Heart left ventricle (tissue), 16 donors: ENCODE results near the gene FLT3LG. TPM values are rescaled to one million over a fixed set of nuclear protein-coding genes. Genes with fewer than 3 reads are reported as not detected.

Experiments
- ATAC-seq, 4 donors: fragments of 200-7000 bp; cut with Tn5 transposase; one replicate each; pipeline ENCODE4 v1.9.1; 2020 to 2022; ENCODE audit warnings: moderate library complexity in 4 of 4, mild to moderate bottlenecking in 3 of 4, moderate number of reproducible peaks in 1 of 4
- DNase-seq, 5 donors: peaks; one replicate each; pipeline ENCODE4 v3.0.0-alpha.2; 2020
- H3K27ac ChIP-seq, 12 donors: fragments of 200-600 bp; sonication (generic) in 4 of 12; one replicate each; pipeline versions ENCODE4 v1.5.0 to v1.8.0; 2016 to 2022; ENCODE audit warnings: mild to moderate bottlenecking in 2 of 12
- H3K27me3 ChIP-seq, 9 donors: fragments of 200-600 bp; sonication (generic) in 2 of 9; one replicate each; pipeline versions ENCODE4 v1.5.1 to v1.8.0; 2016 to 2022; ENCODE audit warnings: mild to moderate bottlenecking in 3 of 9
- H3K36me3 ChIP-seq, 9 donors: fragments of 200-600 bp; sonication (generic) in 2 of 9; one replicate each; pipeline versions ENCODE4 v1.5.0 to v1.8.0; 2018 to 2022; ENCODE audit warnings: mild to moderate bottlenecking in 2 of 9
- H3K4me1 ChIP-seq, 12 donors: fragments of 200-600 bp; sonication (generic) in 4 of 12; one replicate each; pipeline versions ENCODE4 v1.5.0 to v1.8.0; 2016 to 2022; ENCODE audit warnings: mild to moderate bottlenecking in 3 of 12
- H3K4me3 ChIP-seq, 12 donors: fragments of 200-600 bp; sonication (generic) in 4 of 12; one replicate each; pipeline versions ENCODE4 v1.5.0 to v1.8.0; 2017 to 2022; ENCODE audit warnings: mild to moderate bottlenecking in 9 of 12, moderate library complexity in 4 of 12
- H3K9me3 ChIP-seq, 12 donors: fragments of 200-600 bp; sonication (generic) in 4 of 12; one replicate each; pipeline versions ENCODE4 v1.5.0 to v1.8.0; 2016 to 2022; ENCODE audit warnings: mild to moderate bottlenecking in 1 of 12
- POLR2A ChIP-seq, 2 donors: fragments of 450-650 bp; IDR thresholded peaks; one replicate each; pipeline ENCODE4 v1.6.1; 2017; ENCODE audit warnings: antibody characterized with exemption in 2 of 2, mild to moderate bottlenecking in 2 of 2, moderate library complexity in 2 of 2
- WGBS, 4 donors: extraction: QIAGEN DNeasy Blood & Tissue Kit in 2 of 4; methylation state at CpG; one replicate each; pipeline versions ENCODE4 v1.1.5 to v1.1.7; 2013 to 2018; 5-methylcytosine and 5-hydroxymethylcytosine counted together
- intact Hi-C, 10 donors: fragments of 100-400 bp; cut with DNase I; formaldehyde crosslinking; loops; one replicate each; pipeline versions ENCODE4 v1.11.1 to v1.14.2; 2022
- polyA plus RNA-seq, 2 donors: library from polyadenylated mRNA; stranded (reverse); fragments of 200-250 nt; gene quantifications; one replicate each; pipeline ENCODE4 v1.2.3, GENCODE V29; 2013
- total RNA-seq, 9 donors: library from RNA; depleted of rRNA in 2 of 9; stranded (reverse); fragments of >200 nt in 2 of 9; fragmentation: NEBNext Ultra II Directional in 3 of 9; extraction: Animal tissue kit (Norgen Biotek cat#: 25700) in 3 of 9; gene quantifications; one replicate each; pipeline versions ENCODE4 v1.1.0 to v1.2.4, GENCODE V29; 2016 to 2023
- TF ChIP-seq, protein P1 (sequence below), 12 donors: fragments of 200-600 bp; sonication (generic) in 4 of 12; IDR thresholded peaks; one replicate each; pipeline versions ENCODE4 v1.5.0 to v1.8.0; 2018 to 2022; ENCODE audit warnings: antibody characterized with exemption in 12 of 12, mild to moderate bottlenecking in 5 of 12
- donor health status: ischemic (EF 13 %, LVEDD 7.1; RV severe dilation, severe dysfunction).
- donor health status: healthy with polysubstance abuse.
- donor health status: DM: no; HTN: yes; CAD: no.
- donor health status: DM: no; HTN: no; CAD: no.
- donor health status: ischemic (EF 25% LVEDD 6.9; RV normal size, moderate dysfunction).
- donor health status: ischemic (EF 25% LVEDD 5.7; RV mildly dilated, moderate dysfunction).
- donor health status: healthy.
- donor health status: DM: yes; HTN: yes; CAD: no.
- donor health status: ischemic (EF 35%, LVEDD 5.7; RV mildly dilated, moderate dysfunction).
- donor health status: nonischemic (EF 11% LVEDD 7.7; RV severe dilation, severe dysfunction).
- donor health status: DM: yes; HTN: yes; CAD: no.
- donor health status: PGD.
- donor health status: ischemic (EF 29% LVEDD 5.4; RV normal size, mild dysfunction).
- donor health status: nonischemic (EF 23%, LVEDD 6.1; RV moderate dilation, normal function).

FLT3LG gene
- total and polyA plus RNA-seq, 11 donors: 1.7 to 13.4 (median 2.6) TPM

GRCh38 chr19:49524812-49525455 is 50.9 kb downstream of the FLT3LG start:
- DNase-seq (no peak), ATAC-seq (no peak)
- Histone ChIP-seq H3K4me1 (peaks cover 0 to 22% (median 3%) of the 10 kb centered on the region in 12 donors), H3K36me3 (peaks cover 0 to 61% (median 11%) of the 10 kb centered on the region in 9 donors), H3K27me3 (no peaks in the 10 kb centered on the region), H3K27ac (no peak overlapping the region), H3K9me3 (no peaks in the 10 kb centered on the region), H3K4me3 (no peak overlapping the region)
- no peak for TF ChIP-seq POLR2A (IDR thresholded peaks at IDR 0.05)
- TF ChIP-seq, protein P1, sequence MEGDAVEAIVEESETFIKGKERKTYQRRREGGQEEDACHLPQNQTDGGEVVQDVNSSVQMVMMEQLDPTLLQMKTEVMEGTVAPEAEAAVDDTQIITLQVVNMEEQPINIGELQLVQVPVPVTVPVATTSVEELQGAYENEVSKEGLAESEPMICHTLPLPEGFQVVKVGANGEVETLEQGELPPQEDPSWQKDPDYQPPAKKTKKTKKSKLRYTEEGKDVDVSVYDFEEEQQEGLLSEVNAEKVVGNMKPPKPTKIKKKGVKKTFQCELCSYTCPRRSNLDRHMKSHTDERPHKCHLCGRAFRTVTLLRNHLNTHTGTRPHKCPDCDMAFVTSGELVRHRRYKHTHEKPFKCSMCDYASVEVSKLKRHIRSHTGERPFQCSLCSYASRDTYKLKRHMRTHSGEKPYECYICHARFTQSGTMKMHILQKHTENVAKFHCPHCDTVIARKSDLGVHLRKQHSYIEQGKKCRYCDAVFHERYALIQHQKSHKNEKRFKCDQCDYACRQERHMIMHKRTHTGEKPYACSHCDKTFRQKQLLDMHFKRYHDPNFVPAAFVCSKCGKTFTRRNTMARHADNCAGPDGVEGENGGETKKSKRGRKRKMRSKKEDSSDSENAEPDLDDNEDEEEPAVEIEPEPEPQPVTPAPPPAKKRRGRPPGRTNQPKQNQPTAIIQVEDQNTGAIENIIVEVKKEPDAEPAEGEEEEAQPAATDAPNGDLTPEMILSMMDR (IDR thresholded peaks at IDR 0.05): no peak
- WGBS, 4 donors: 85 to 90% (median 87%) methylated on average over 17 to 22 of the region's 22 CpGs
- intact Hi-C loops: no loop called here

DNA sequence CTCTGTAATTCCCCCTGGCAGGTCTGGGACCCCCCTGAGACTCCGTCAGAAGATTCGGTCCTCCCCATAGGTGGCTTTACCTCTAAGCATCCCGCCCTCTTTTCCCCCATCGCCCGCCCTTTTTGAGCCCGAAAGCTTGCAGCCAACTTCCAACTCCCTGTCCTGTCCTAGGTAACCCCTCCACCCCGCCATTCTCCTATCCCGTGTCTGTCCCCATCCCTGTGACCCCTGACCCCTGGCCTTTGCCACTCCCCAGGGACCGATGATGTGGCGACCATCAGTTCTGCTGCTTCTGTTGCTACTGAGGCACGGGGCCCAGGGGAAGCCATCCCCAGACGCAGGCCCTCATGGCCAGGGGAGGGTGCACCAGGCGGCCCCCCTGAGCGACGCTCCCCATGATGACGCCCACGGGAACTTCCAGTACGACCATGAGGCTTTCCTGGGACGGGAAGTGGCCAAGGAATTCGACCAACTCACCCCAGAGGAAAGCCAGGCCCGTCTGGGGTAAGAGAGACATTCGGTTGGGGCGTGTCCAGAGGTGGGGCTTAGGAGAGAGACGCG is 54.3 kb downstream of the FLT3LG start:
- H3K4me1 ChIP-seq: peaks cover 0 to 23% (median 5%) of the 10 kb centered on the region in 12 donors
- intact Hi-C loops: no loop called here
- no peaks in the 10 kb centered on the region for H3K27me3 ChIP-seq
- H3K4me3 ChIP-seq: peak overlapping the region; percentile 20 to 71 (median 57)
- peaks cover 0 to 55% (median 8%) of the 10 kb centered on the region in 9 donors for H3K36me3 ChIP-seq
- ATAC-seq: peak in 3 of 4 donors; percentile 2 to 35 (median 12)
- WGBS, 4 donors: 42 to 55% (median 48%) methylated on average over 25 of the region's 25 CpGs
- no peaks in the 10 kb centered on the region for H3K9me3 ChIP-seq
- no peak for TF ChIP-seq POLR2A (IDR thresholded peaks at IDR 0.05)
- TF ChIP-seq, protein P1 (IDR thresholded peaks at IDR 0.05): no peak
- DNase-seq: peak in 1 of 5 donors; percentile 47
- peak overlapping the region in 10 of 12 donors; percentile 7 to 70 (median 45) for H3K27ac ChIP-seq

- H3K9me3 ChIP-seq: no peaks in the 10 kb centered on the region
- intact Hi-C loops: no loop called here
Observed at GRCh38 chr19:49530708-49531107, 56.7 kb downstream of the FLT3LG start.

More at GRCh38 chr19:49530708-49531107, 56.7 kb downstream of the FLT3LG start:
- Histone ChIP-seq H3K4me3 (no peak overlapping the region), H3K27ac (no peak overlapping the region), H3K36me3 (peaks cover 0 to 52% (median 0%) of the 10 kb centered on the region in 9 donors), H3K4me1 (peaks cover 0 to 39% (median 13%) of the 10 kb centered on the region in 12 donors), H3K27me3 (no peaks in the 10 kb centered on the region)
- DNase-seq: no peak
- ATAC-seq: no peak
- WGBS, 4 donors: 91 to 95% (median 93%) methylated on average over 7 of the region's 7 CpGs
- TF ChIP-seq, protein P1 (IDR thresholded peaks at IDR 0.05): no peak
- TF ChIP-seq POLR2A (IDR thresholded peaks at IDR 0.05): no peak
